EL (cell line): ENCODE results near the gene MOSPD2.

Experiments used
- DNase-seq: peaks from one replicate; pipeline ENCODE4 v3.0.0-alpha.2; 2016

MOSPD2 gene

GRCh38 chrX:14916017-14916674 is 42.9 kb downstream of the MOSPD2 start:
- peak; percentile 74 for DNase-seq

- no peak for DNase-seq
Measured at GRCh38 chrX:14919407-14919806, 46.2 kb downstream of the MOSPD2 start.

- DNase-seq, result peak; percentile 61
Measured at GRCh38 chrX:14920196-14920595, 47.0 kb downstream of the MOSPD2 start.

GRCh38 chrX:14922437-14922836 is 49.2 kb downstream of the MOSPD2 start:
- peak; percentile 83 for DNase-seq

- no peak for DNase-seq
Measured at GRCh38 chrX:14923761-14924160, 50.5 kb downstream of the MOSPD2 start.

GRCh38 chrX:14926471-14926870 is 53.2 kb downstream of the MOSPD2 start:
- DNase-seq, result no peak

- DNase-seq, result peak; percentile 46
Measured at GRCh38 chrX:14927401-14927800, 54.2 kb downstream of the MOSPD2 start.

- DNase-seq, result no peak
Measured at GRCh38 chrX:14930663-14931062, 57.4 kb downstream of the MOSPD2 start.

- no peak for DNase-seq
Measured at GRCh38 chrX:14932136-14932535, 58.9 kb downstream of the MOSPD2 start.

GRCh38 chrX:14934423-14934822 is 61.2 kb downstream of the MOSPD2 start:
- DNase-seq, result no peak

- peak; percentile 78 for DNase-seq
Measured at GRCh38 chrX:14936561-14936960, 63.3 kb downstream of the MOSPD2 start.

GRCh38 chrX:14939644-14940043 is 66.4 kb downstream of the MOSPD2 start:
- DNase-seq, result no peak

GRCh38 chrX:14941301-14941700 is 68.1 kb downstream of the MOSPD2 start:
- DNase-seq, result no peak

- no peak for DNase-seq
Measured at GRCh38 chrX:14942341-14942740, 69.1 kb downstream of the MOSPD2 start.

GRCh38 chrX:14943962-14944361 is 70.7 kb downstream of the MOSPD2 start:
- DNase-seq, result no peak

GRCh38 chrX:14946606-14947155 is 73.5 kb downstream of the MOSPD2 start:
- no peak for DNase-seq

GRCh38 chrX:14948691-14949090 is 75.5 kb downstream of the MOSPD2 start:
- DNase-seq, result peak; percentile 13

GRCh38 chrX:14956813-14957582 is 83.8 kb downstream of the MOSPD2 start:
- no peak for DNase-seq

- peak; percentile 72 for DNase-seq
Measured at GRCh38 chrX:14963447-14964236, 90.4 kb downstream of the MOSPD2 start.

- peak; percentile 44 for DNase-seq
Measured at GRCh38 chrX:14964500-14964899, 91.3 kb downstream of the MOSPD2 start.
